Eye (tissue), 1 donor: ENCODE measurements around the gene KRTAP4-3.
"Not testable (repeated sequence)": the region's sequence is repeated elsewhere in the genome, so short reads cannot be mapped to it uniquely, and the experiment has no call there.

Experiments
- DNase-seq: peaks from one replicate; pipeline ENCODE4 v3.0.0-alpha.2; 2015

Gene KRTAP4-3

GRCh38 chr17:41168121-41168520 lies at the start of gene KRTAP4-3:
KRTAP4-3 (minus strand) TSS chr17:41168221; CDS start chr17:41168172, 49 bp downstream.
- no peak for DNase-seq

- no peak for DNase-seq
Observed at GRCh38 chr17:41215681-41216080, 47.7 kb upstream of the KRTAP4-3 start.

GRCh38 chr17:41212524-41213169 lies 44.6 kb upstream of the KRTAP4-3 start:
- DNase-seq, result no peak

GRCh38 chr17:41211845-41212466 lies 43.9 kb upstream of the KRTAP4-3 start:
- DNase-seq, result peak; percentile 20

GRCh38 chr17:41199421-41200078 lies 31.5 kb upstream of the KRTAP4-3 start:
- no peak for DNase-seq

- no peak for DNase-seq
Observed at GRCh38 chr17:41196068-41196467, 28.0 kb upstream of the KRTAP4-3 start.

- DNase-seq, result no peak
Observed at GRCh38 chr17:41190328-41190727, 22.3 kb upstream of the KRTAP4-3 start.

GRCh38 chr17:41189837-41190318 lies 21.9 kb upstream of the KRTAP4-3 start, which contains the start of gene KRTAP9-1:
KRTAP9-1 (plus strand) TSS chr17:41189887; CDS start chr17:41189887, 0 bp downstream.
- not testable (repeated sequence) for DNase-seq

GRCh38 chr17:41186872-41187271 lies 18.9 kb upstream of the KRTAP4-3 start:
- DNase-seq, result no peak

- no peak for DNase-seq
Observed at GRCh38 chr17:41185001-41185400, 17.0 kb upstream of the KRTAP4-3 start.

- DNase-seq, result no peak
Observed at GRCh38 chr17:41184480-41184961, 16.5 kb upstream of the KRTAP4-3 start, which contains the start of gene KRTAP4-1. KRTAP4-1 (minus strand) TSS chr17:41184911; CDS start chr17:41184854, 57 bp downstream.

DNA sequence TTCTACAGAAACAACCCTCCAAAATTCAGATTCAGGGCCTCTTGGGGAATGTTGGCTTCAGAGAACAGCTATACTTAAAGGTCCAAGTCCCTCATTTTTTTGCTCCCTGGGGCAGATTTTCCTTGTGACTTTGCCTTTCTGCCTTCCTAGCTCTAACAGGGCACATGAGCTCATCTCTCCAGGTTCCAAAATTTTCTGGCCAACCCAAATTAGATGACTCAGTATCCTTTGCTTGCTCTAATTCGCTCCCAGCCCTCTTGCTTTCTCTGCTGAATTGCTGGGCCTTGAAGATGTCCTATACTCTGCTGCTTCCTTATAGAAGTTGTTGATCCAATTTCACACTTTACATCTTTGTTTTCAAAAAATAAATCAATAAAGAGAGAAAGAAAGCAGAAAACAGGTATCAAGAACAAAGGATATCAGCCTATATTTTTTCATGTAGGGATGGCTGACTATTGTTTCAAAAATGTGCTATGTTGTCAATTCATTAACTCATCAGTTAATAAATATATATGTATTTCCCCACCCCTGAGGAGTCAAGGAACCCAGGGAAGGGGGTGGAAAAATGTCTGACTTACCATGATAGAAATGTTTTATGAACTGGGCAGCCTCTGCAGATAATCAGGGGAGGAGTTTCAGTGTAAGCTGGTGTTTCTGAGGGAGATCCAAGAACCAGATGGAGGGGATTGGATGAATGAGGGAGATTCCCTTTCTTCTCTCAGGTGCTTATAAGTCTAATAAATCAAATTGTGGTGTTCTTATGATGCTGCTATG lies 11.0 kb upstream of the KRTAP4-3 start:
- no peak for DNase-seq

DNA sequence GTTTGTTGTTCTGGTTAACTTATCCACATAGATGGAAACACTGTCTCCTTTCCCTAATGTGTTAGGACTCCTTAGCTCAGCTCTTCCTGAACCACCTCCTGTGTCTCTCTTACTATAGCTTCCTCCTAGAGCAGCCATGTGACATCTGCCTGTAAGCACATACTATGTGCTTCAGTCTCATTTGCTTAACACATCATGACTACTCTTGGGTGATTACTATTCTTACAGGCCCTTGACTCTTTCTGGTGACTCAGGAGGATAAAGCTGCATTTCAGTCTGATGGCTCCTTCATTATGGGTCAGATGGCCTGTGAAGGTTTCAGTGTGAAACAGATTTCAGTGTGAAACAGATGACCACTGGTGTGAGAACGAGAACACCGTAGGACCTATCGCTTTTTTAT lies 10.3 kb upstream of the KRTAP4-3 start:
- no peak for DNase-seq

- no peak for DNase-seq
Observed at GRCh38 chr17:41177727-41178271, 9.8 kb upstream of the KRTAP4-3 start, which contains the start of gene KRTAP4-2. KRTAP4-2 (minus strand) TSS chr17:41178221; CDS start chr17:41178164, 57 bp downstream.

DNA sequence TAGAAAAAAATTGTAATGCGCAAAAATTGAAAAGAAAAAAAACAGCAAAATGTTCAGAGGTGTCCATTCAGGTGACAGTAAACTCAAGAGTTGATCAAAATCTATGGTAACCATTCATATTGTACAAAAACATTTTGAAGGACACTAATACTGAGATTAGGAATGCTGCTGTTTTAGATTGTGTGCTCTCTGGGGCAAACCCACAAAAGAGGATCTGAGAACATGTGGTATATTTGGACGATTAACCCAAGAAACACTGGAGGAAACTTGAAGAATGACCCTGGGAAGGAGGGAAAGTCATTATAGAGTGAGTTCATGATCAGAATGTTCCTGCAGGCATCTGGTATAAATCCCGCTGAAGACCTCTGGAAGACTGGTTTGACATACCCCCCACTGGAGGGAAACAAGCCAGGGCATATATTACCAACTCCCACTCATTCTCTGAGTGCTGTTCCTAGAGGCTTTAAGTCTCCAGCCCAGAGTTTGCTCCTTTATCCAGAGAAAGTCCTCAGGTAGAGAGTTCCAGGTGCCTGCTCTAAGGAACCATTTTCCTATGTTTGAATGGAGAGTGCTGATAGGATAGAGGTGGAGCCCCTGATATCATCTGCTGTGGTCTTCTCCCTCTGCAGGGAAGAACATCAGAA lies 8.8 kb upstream of the KRTAP4-3 start:
- no peak for DNase-seq

DNA sequence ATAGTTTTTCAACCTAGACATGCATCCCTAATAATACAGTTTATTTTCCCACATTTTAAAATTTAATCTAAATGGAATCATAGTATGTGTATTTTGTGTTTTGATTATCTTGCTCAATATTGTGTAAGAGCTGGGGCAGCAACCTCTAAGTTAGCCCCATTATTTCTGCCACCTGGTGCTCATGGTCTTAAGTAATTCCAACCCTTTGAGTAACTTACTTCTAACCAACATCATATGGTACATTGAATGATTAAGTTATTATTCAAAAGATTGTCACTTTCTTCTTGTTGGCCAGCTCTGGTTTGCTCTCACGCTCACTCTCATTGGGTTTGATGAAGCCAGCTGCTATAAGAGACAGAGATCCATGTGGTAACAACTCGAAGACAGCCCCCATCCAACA lies 3.9 kb upstream of the KRTAP4-3 start:
- no peak for DNase-seq

DNA sequence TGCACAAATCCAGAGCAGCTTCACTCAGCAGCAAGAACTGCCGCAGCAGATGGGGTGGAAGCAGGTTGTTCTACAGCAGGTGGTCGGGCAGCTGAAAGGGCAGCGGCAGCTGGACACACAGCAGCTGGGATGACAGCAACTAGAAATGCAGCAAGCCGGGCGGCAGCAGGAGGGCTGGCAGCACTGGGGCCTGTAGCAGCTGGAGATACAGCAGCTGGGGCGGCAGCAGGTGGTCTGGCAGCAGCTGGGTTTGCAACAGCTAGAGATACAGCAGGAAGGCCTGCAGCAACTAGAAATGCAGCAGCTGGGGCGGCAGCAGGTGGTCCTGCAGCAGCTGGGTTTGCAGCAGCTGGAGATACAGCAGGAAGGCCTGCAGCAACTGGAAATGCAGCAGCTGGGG lies 460 bp downstream of the KRTAP4-3 start:
- no peak for DNase-seq

- no peak for DNase-seq
Observed at GRCh38 chr17:41163828-41164227, 4.2 kb downstream of the KRTAP4-3 start.

DNA sequence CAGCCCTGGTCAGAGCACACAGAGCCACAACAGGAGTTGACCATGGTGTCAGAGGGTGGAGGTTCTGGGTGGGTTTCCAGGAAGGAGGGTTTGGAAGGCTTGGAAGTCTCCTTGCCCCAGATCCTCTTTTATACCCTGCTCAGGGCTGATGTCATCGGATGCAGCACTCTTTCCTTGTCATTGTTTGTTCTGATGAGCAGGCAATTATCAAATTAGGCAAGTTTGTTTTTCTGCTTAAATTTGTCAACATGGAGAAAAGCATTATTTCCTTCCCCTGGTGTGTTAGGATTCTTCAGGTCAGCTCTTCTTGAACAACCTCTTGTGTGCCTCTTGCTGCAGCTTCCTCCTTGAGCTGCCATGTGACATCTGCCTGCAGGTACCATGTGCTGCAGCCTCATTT lies 7.4 kb downstream of the KRTAP4-3 start, which contains the start of gene KRTAP4-4:
Gene KRTAP4-4 (minus strand): TSS at position 101 of the 400 bp plus-strand sequence. CDS start 57 bp downstream, at position 44.
- DNase-seq, result no peak

DNA sequence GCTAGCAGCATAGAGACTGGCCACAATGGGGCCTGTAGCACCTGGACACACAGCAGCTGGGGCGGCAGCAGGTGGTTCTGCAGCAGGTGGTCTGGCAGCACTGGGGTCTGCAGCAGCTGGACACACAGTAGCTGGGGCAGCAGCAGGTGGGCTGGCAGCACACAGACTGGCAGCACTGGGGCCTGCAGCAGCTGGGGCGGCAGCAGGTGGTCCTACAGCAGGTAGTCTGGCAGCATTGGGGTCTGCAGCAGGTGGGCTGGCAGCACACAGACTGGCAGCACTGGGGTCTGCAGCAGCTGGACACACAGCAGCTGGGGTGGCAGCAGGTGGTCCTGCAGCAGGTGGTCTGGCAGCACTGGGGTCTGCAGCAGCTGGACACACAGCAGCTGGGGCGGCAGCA lies 7.8 kb downstream of the KRTAP4-3 start:
- DNase-seq, result not testable (repeated sequence)

- DNase-seq, result no peak
Observed at GRCh38 chr17:41153856-41154255, 14.2 kb downstream of the KRTAP4-3 start.

- DNase-seq, result no peak
Observed at GRCh38 chr17:41151525-41151924, 16.5 kb downstream of the KRTAP4-3 start.
